Measurements from ENCODE around the gene COL7A1.

COL7A1 gene

DNA sequence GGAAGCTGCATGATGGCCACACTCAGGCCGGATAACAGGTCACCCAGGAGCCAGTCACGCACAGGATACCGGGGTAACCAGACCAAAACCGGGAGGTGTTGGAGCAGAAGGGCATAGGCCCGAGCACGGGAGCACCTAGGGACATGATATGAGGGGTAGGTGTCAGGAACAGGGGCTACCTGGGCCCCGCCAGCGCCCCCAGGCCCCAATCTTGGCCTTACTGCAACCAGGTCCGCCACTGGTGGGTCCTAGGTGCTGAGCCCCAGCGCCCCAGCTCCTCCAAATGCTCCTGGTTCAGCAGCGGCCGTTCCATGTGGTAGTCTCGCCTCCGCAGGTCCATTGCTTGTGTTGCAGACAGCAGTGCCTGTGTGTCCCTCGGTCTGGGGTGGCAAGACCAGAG is 38.1 kb upstream of the COL7A1 start:
- Histone ChIP-seq H3K4me1 (ENCODE audit: control insufficient read depth, insufficient read depth, low read length) (peaks cover 11% of the 10 kb centered on the region), H3K27me3 (ENCODE audit: control insufficient read depth, insufficient read depth, low read length, poor library complexity, severe bottlenecking) (no peaks in the 10 kb centered on the region), H3K27ac (ENCODE audit: insufficient read depth, low read depth, low read length, poor library complexity, severe bottlenecking) (no peak overlapping the region), H3K4me3 (ENCODE audit: insufficient read depth, low read depth, low read length) (no peak overlapping the region), H3K9me3 (ENCODE audit: control insufficient read depth, low read length) (no peaks in the 10 kb centered on the region), H3K36me3 (ENCODE audit: control insufficient read depth, insufficient read depth, low read length) (peaks cover 11% of the 10 kb centered on the region)
- 96% methylated on average over 15 of the region's 15 CpGs for WGBS, 2 experiments

DNA sequence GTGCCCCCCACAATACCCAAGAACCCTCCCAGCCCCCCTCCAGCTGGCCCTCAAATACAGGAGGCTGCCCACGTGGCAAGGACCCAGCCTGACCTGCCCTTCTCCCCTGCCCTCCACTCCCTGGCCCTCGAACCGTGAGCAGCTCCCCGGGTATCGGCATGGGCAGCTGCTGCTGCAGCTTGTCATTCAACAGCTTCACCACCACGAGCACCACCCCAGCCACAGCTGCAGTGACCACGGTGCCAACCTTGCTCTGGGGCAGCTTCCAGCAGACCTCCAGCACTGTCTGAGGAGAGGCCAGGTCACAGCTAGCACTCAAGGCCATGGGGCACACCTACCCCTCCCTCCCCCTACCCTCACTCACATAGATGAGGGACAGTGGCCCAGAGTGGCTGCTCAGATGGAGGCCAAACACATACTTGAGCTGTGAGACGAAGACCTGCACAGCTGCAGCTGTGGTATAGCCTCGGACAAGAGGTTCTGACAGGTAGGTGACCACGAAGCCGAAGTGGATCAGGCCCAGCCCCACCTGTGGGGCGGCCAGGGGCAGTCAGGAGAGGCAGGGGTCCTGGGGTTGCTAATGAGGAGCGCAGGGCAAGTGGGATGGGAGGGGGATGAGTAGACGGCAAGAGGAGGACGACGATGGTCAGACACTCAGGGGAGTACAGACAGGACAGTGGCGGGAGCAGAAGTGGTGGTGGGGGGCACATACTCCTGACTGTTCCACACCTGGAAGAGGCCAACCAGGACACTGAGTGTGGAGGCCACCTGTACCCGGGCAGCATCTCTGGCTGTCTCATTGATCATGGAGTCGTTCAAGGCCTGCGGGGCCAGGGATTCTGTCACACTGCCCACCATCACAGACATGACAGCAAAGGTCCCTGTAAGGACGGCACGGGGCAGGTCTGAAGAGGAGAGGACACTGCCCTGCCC is 36.7 kb upstream of the COL7A1 start:
- Histone ChIP-seq H3K27ac (ENCODE audit: insufficient read depth, low read depth, low read length, poor library complexity, severe bottlenecking) (no peak overlapping the region), H3K4me1 (ENCODE audit: control insufficient read depth, insufficient read depth, low read length) (peaks cover 11% of the 10 kb centered on the region), H3K36me3 (ENCODE audit: control insufficient read depth, insufficient read depth, low read length) (peaks cover 14% of the 10 kb centered on the region), H3K4me3 (ENCODE audit: insufficient read depth, low read depth, low read length) (no peak overlapping the region), H3K27me3 (ENCODE audit: control insufficient read depth, insufficient read depth, low read length, poor library complexity, severe bottlenecking) (no peaks in the 10 kb centered on the region), H3K9me3 (ENCODE audit: control insufficient read depth, low read length) (no peaks in the 10 kb centered on the region)
- 95 to 96% methylated on average over 22 of the region's 22 CpGs for WGBS, 2 experiments

DNA sequence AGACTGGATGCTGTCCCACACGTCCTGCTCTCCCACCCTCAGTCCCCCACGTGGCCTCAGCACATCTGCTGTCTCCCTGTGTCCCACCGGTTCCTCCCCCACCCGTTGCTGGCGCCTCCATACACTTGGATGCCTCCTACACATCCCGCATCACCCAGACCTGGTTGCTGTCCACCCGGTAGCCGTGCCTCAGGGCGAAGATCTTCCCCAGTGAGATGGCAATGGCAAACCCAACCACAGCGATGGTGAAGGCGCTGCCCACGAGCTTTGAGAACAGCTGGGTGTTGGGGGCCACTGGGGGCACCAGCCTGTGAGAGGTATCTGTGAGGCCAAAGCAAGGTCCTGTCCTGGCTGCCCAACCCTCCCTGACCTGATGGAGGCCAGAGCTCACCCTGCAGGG is 35.7 kb upstream of the COL7A1 start:
- peaks cover 16% of the 10 kb centered on the region for H3K36me3 ChIP-seq (ENCODE audit: control insufficient read depth, insufficient read depth, low read length)
- H3K4me3 ChIP-seq (ENCODE audit: insufficient read depth, low read depth, low read length): no peak overlapping the region
- no peaks in the 10 kb centered on the region for H3K27me3 ChIP-seq (ENCODE audit: control insufficient read depth, insufficient read depth, low read length, poor library complexity, severe bottlenecking)
- peaks cover 6% of the 10 kb centered on the region for H3K4me1 ChIP-seq (ENCODE audit: control insufficient read depth, insufficient read depth, low read length)
- H3K9me3 ChIP-seq (ENCODE audit: control insufficient read depth, low read length): no peaks in the 10 kb centered on the region
- H3K27ac ChIP-seq (ENCODE audit: insufficient read depth, low read depth, low read length, poor library complexity, severe bottlenecking): no peak overlapping the region
- WGBS, 2 experiments: 93 to 96% methylated on average over 12 of the region's 12 CpGs

DNA sequence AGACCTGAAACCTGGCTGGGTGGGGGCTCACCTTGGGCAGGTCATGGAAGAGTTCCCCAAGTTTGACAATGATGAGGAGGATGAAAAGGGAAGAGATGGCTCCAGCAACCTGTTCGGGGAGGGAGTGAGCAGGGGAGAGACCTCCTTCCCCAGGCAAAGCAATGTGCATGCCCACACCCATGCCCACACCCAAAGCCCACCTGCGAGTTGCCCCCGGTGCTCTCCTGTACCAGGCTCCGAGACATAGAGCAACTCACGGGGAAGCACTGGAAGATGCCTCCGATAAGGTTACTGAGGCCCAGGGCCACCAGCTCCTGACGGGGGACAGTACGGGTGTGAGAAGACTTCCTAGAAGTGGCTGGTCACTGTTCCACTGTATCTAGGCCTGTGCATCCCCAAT is 35.3 kb upstream of the COL7A1 start:
- Histone ChIP-seq H3K4me1 (ENCODE audit: control insufficient read depth, insufficient read depth, low read length) (peaks cover 6% of the 10 kb centered on the region), H3K4me3 (ENCODE audit: insufficient read depth, low read depth, low read length) (no peak overlapping the region), H3K36me3 (ENCODE audit: control insufficient read depth, insufficient read depth, low read length) (peaks cover 16% of the 10 kb centered on the region), H3K9me3 (ENCODE audit: control insufficient read depth, low read length) (no peaks in the 10 kb centered on the region), H3K27ac (ENCODE audit: insufficient read depth, low read depth, low read length, poor library complexity, severe bottlenecking) (no peak overlapping the region), H3K27me3 (ENCODE audit: control insufficient read depth, insufficient read depth, low read length, poor library complexity, severe bottlenecking) (no peaks in the 10 kb centered on the region)
- WGBS, 2 experiments: 95 to 99% methylated on average over 8 of the region's 8 CpGs

DNA sequence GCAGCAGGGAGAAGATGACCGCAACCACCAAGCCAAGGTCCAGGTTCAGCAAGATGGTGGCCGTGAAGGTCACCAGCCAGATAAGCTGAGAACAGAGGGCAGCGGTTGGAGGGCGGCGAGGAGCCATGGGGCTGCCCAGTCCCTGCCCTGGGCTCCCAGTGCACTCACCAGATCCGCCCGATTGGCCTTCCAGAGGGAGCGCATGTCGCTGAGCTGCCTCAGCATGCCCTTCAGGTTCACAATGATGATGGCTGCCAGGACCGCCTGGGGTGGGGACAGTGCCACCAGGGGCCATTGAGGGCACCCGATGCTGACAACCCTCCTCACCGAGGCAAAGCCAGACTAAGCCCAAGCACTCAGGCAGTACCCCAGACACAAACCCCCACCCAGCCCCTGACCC is 34.8 kb upstream of the COL7A1 start:
- Histone ChIP-seq H3K36me3 (ENCODE audit: control insufficient read depth, insufficient read depth, low read length) (peaks cover 16% of the 10 kb centered on the region), H3K4me3 (ENCODE audit: insufficient read depth, low read depth, low read length) (no peak overlapping the region), H3K4me1 (ENCODE audit: control insufficient read depth, insufficient read depth, low read length) (peaks cover 6% of the 10 kb centered on the region), H3K27ac (ENCODE audit: insufficient read depth, low read depth, low read length, poor library complexity, severe bottlenecking) (no peak overlapping the region), H3K27me3 (ENCODE audit: control insufficient read depth, insufficient read depth, low read length, poor library complexity, severe bottlenecking) (no peaks in the 10 kb centered on the region), H3K9me3 (ENCODE audit: control insufficient read depth, low read length) (no peaks in the 10 kb centered on the region)
- 96% methylated on average over 12 of the region's 12 CpGs for WGBS, 2 experiments

DNA sequence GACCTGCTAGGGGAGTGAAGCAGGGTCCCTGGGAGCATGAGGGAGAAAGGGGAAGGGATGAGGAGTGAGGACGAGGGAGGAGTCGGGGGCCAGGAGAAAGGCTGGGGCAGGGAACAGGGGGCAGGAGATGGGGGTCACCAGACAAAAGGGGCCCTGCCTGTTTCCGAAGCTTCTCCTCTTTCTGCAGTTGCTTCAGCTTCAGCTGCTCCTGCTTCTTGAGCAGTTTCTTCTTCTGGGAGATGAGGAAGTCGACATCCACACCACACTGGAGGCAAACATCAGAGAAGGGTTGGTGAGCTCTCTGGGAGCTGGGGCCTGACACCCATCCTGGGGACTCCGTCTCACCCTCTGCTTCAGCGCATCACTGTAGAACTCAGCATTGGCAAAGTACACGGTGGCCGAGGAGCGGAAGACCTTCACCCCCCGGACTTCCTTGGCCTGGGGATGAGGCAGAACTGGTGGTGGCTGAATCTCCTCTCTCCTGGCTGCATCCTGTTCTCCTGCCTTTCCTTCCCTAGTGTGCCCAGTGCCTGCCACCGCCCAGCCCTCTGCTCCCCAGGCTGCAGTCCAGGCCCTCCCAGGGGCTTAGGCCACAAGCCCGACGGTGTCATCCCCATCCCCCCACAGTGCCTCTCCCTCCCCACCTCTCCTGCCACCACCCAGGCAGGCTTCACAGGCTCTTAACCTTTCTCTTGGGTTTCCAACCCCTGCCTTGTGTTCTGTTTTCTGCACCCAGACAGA is 33.3 kb upstream of the COL7A1 start:
- Histone ChIP-seq H3K27me3 (ENCODE audit: control insufficient read depth, insufficient read depth, low read length, poor library complexity, severe bottlenecking) (no peaks in the 10 kb centered on the region), H3K36me3 (ENCODE audit: control insufficient read depth, insufficient read depth, low read length) (peaks cover 16% of the 10 kb centered on the region), H3K4me3 (ENCODE audit: insufficient read depth, low read depth, low read length) (no peak overlapping the region), H3K9me3 (ENCODE audit: control insufficient read depth, low read length) (no peaks in the 10 kb centered on the region), H3K27ac (ENCODE audit: insufficient read depth, low read depth, low read length, poor library complexity, severe bottlenecking) (no peak overlapping the region), H3K4me1 (ENCODE audit: control insufficient read depth, insufficient read depth, low read length) (no peaks in the 10 kb centered on the region)
- WGBS, 2 experiments: 95 to 97% methylated on average over 13 of the region's 13 CpGs

DNA sequence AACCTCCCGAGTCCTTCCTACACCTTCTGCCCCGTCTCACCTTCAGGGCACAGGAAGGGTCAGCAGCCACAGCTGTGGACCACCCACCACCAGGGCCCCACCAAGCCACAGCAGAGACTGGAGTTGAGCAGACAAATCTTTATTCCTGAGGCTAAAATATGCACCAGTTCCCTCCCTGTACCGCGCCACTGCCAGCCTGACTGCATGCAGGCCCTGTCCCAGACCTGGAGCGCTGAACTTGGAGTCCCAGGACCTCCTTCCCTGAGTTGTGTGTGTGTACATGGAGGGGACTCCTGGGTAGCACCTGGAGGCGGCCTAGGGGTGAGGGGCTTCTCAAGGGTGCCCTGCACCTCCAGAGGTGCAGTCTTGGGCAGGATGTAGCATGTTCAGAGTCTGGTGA is 30.5 kb upstream of the COL7A1 start:
- Histone ChIP-seq H3K4me1 (ENCODE audit: control insufficient read depth, insufficient read depth, low read length) (no peaks in the 10 kb centered on the region), H3K4me3 (ENCODE audit: insufficient read depth, low read depth, low read length) (no peak overlapping the region), H3K9me3 (ENCODE audit: control insufficient read depth, low read length) (no peaks in the 10 kb centered on the region), H3K27ac (ENCODE audit: insufficient read depth, low read depth, low read length, poor library complexity, severe bottlenecking) (no peak overlapping the region), H3K36me3 (ENCODE audit: control insufficient read depth, insufficient read depth, low read length) (peaks cover 5% of the 10 kb centered on the region), H3K27me3 (ENCODE audit: control insufficient read depth, insufficient read depth, low read length, poor library complexity, severe bottlenecking) (no peaks in the 10 kb centered on the region)
- 95 to 96% methylated on average over 6 of the region's 6 CpGs for WGBS, 2 experiments

DNA sequence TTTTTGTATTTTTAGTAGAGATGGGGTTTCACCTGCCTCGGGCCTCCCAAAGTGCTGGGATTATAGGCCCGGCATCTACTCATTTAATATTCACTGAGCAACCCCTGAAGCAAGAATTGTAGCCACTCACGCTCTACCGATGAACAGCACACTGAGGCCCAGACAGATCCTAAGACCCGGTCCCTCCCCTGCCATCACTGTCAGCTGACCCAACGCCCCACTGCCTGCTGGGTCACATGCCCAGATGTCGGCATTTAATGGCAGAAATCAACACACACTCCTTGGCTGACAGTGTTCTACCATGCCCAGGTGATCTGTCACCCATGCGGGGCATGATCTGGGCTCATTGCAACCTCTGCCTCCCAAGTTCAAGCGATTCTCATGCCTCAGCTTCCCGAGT is 29.6 kb upstream of the COL7A1 start:
- WGBS, 2 experiments: 91 to 95% methylated on average over 10 of the region's 10 CpGs
- Histone ChIP-seq H3K4me3 (ENCODE audit: insufficient read depth, low read depth, low read length) (no peak overlapping the region), H3K36me3 (ENCODE audit: control insufficient read depth, insufficient read depth, low read length) (peaks cover 5% of the 10 kb centered on the region), H3K9me3 (ENCODE audit: control insufficient read depth, low read length) (no peaks in the 10 kb centered on the region), H3K27me3 (ENCODE audit: control insufficient read depth, insufficient read depth, low read length, poor library complexity, severe bottlenecking) (no peaks in the 10 kb centered on the region), H3K4me1 (ENCODE audit: control insufficient read depth, insufficient read depth, low read length) (no peaks in the 10 kb centered on the region), H3K27ac (ENCODE audit: insufficient read depth, low read depth, low read length, poor library complexity, severe bottlenecking) (no peak overlapping the region)

DNA sequence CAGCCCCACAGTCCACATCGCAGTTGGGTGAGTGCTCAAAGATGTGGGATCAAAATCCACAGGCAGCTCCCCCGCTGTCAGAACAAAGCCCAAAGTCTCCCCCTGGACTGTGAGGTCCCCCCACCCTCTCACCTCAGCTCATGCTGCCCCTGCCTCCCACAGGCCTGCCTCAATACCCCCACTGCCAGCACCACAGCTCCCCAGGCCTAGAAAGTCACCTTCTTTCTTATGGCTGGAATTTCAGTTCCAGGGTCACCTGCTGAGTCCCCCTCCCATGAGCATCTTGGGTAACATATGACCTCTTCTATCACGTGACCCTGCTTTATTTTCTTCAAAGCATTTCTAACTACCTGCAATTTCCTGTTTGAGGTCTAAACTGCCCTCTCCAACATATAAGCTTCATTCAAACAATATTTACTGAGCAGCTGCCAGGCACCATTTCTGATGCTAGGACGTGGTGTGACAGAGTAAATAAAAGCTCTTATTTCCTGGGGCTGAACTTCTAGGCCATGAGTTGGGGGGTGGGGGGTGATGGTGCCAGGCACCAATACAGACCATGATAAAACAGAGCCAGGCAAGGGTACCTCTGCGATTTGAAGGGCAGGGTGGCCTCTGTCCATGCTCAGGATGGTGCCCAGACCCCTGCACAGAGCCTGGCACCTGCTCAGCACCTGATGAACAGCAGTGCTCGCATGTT is 28.9 kb upstream of the COL7A1 start:
- no peak overlapping the region for H3K4me3 ChIP-seq (ENCODE audit: insufficient read depth, low read depth, low read length)
- H3K9me3 ChIP-seq (ENCODE audit: control insufficient read depth, low read length): no peaks in the 10 kb centered on the region

DNA sequence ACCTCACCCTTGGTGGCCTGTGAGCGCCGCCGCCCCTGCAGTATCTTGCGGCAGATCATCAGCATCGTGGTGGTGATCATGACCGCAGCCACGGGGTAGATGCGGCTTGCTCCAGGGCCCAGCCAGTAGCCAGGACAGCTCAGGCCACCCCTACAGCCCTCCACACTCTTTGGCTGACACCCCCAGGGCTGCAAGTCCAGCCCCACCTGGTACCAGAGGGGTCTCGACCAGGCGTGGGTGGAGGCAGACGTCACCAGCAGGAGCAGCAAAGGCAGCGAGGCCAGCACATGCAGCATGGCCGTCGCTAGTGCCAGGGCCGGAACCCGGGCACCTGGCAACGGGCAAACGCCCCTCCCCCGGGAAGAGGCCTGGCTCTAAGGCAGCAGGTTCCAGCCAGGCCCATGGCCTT is 26.3 kb upstream of the COL7A1 start, which contains the start of gene TMEM89:
Gene TMEM89 (minus strand): TSS at position 309 of the 409 bp plus-strand sequence. CDS start 13 bp downstream, at position 296.
- H3K9me3 ChIP-seq (ENCODE audit: control insufficient read depth, low read length): no peaks in the 10 kb centered on the region
- H3K27ac ChIP-seq (ENCODE audit: insufficient read depth, low read depth, low read length, poor library complexity, severe bottlenecking): no peak within 1 kb of the TSS
- H3K4me3 ChIP-seq (ENCODE audit: insufficient read depth, low read depth, low read length): no peak within 1 kb of the TSS
- no peaks in the 10 kb centered on the region for H3K4me1 ChIP-seq (ENCODE audit: control insufficient read depth, insufficient read depth, low read length)
- no peaks in the 10 kb centered on the region for H3K27me3 ChIP-seq (ENCODE audit: control insufficient read depth, insufficient read depth, low read length, poor library complexity, severe bottlenecking)
- H3K36me3 ChIP-seq (ENCODE audit: control insufficient read depth, insufficient read depth, low read length): peaks cover 7% of the 10 kb centered on the region
- 95% methylated on average over 19 of the region's 19 CpGs for WGBS, 2 experiments

More for the DNA sequence above, 28.9 kb upstream of the COL7A1 start:
- WGBS, 2 experiments: 87 to 88% methylated on average over 6 of the region's 6 CpGs
- H3K4me1 ChIP-seq (ENCODE audit: control insufficient read depth, insufficient read depth, low read length): no peaks in the 10 kb centered on the region
- no peaks in the 10 kb centered on the region for H3K27me3 ChIP-seq (ENCODE audit: control insufficient read depth, insufficient read depth, low read length, poor library complexity, severe bottlenecking)
- H3K27ac ChIP-seq (ENCODE audit: insufficient read depth, low read depth, low read length, poor library complexity, severe bottlenecking): no peak overlapping the region
- peaks cover 12% of the 10 kb centered on the region for H3K36me3 ChIP-seq (ENCODE audit: control insufficient read depth, insufficient read depth, low read length)
